Thymus (tissue), 11 donors: Measurements from ENCODE around the gene KIAA1217. TPM values are rescaled to one million over a fixed set of nuclear protein-coding genes. Genes with fewer than 3 reads are reported as not detected.
"Not testable (repeated sequence)": the region's sequence is repeated elsewhere in the genome, so short reads cannot be mapped to it uniquely, and the experiment has no call there.

Experiments used
- DNase-seq, 9 donors: peaks; one replicate each; pipeline ENCODE4 v3.0.0-alpha.2; 2013; ENCODE audit warnings: low spot score in 9 of 9, low read depth in 6 of 9, missing footprints in 1 of 9
- H3K27ac ChIP-seq, 2 donors: one replicate each; pipeline ENCODE4 v1.5.1; 2013; ENCODE audit warnings: control low read depth in 1 of 2, low read depth in 1 of 2, low read length in 1 of 2, mild to moderate bottlenecking in 1 of 2, moderate library complexity in 1 of 2
- H3K27me3 ChIP-seq, 2 donors: one replicate each; pipeline ENCODE4 v1.5.1; 2013; ENCODE audit warnings: low read length in 1 of 2; ENCODE audit not compliant: control insufficient read depth in 2 of 2, insufficient read depth in 1 of 2
- H3K36me3 ChIP-seq, 2 donors: one replicate each; pipeline ENCODE4 v1.5.1; 2013; ENCODE audit warnings: low read length in 1 of 2, mild to moderate bottlenecking in 1 of 2, moderate library complexity in 1 of 2; ENCODE audit not compliant: control insufficient read depth in 2 of 2, insufficient read depth in 2 of 2
- H3K4me1 ChIP-seq, 2 donors: one replicate each; pipeline ENCODE4 v1.5.1; 2013; ENCODE audit warnings: low read length in 2 of 2; ENCODE audit not compliant: control insufficient read depth in 2 of 2, insufficient read depth in 2 of 2
- H3K4me3 ChIP-seq, 2 donors: one replicate each; pipeline ENCODE4 v1.5.1; 2013; ENCODE audit warnings: low read length in 2 of 2, control low read depth in 1 of 2, mild to moderate bottlenecking in 1 of 2
- H3K9me3 ChIP-seq, 2 donors: one replicate each; pipeline ENCODE4 v1.5.1; 2013; ENCODE audit warnings: low read length in 1 of 2, mild to moderate bottlenecking in 1 of 2; ENCODE audit not compliant: control insufficient read depth in 2 of 2, insufficient read depth in 1 of 2
- WGBS: extraction: QIAGEN DNeasy Blood & Tissue Kit; methylation state at CpG from one replicate; pipeline ENCODE4 v1.1.7; 2013; 5-methylcytosine and 5-hydroxymethylcytosine counted together
- polyA plus RNA-seq: library from polyadenylated mRNA; stranded (reverse); fragments of 200-250 nt; gene quantifications from one replicate; pipeline ENCODE4 v1.2.3, GENCODE V29; 2013
- total RNA-seq: library from RNA; stranded (reverse); fragments of 120-200 nt; gene quantifications from one replicate; pipeline ENCODE4 v1.2.4, GENCODE V29; 2013
- donor health status: healthy.

KIAA1217 gene
- total and polyA plus RNA-seq, 2 donors: 9.7 to 30.5 TPM

GRCh38 chr10:24481241-24481640 is 272.3 kb downstream of the KIAA1217 start:
- Histone ChIP-seq H3K4me1 (no peaks in the 10 kb centered on the region), H3K4me3 (no peak overlapping the region), H3K36me3 (no peaks in the 10 kb centered on the region), H3K27ac (no peak overlapping the region), H3K9me3 (no peaks in the 10 kb centered on the region), H3K27me3 (no peaks in the 10 kb centered on the region)
- WGBS: 92% methylated on average over 6 of the region's 6 CpGs
- no peak for DNase-seq

- H3K4me3 ChIP-seq, H3K9me3 ChIP-seq, DNase-seq, H3K36me3 ChIP-seq, H3K27me3 ChIP-seq, H3K4me1 ChIP-seq, H3K27ac ChIP-seq: not testable (repeated sequence)
Measured at GRCh38 chr10:24482713-24483112, 273.8 kb downstream of the KIAA1217 start.

GRCh38 chr10:24483701-24484100 is 274.8 kb downstream of the KIAA1217 start:
- Histone ChIP-seq H3K4me3 (no peak overlapping the region), H3K36me3 (no peaks in the 10 kb centered on the region), H3K4me1 (no peaks in the 10 kb centered on the region), H3K9me3 (no peaks in the 10 kb centered on the region), H3K27me3 (no peaks in the 10 kb centered on the region), H3K27ac (no peak overlapping the region)
- WGBS: 61% methylated on average over 3 of the region's 3 CpGs
- no peak for DNase-seq

- H3K36me3 ChIP-seq: no peaks in the 10 kb centered on the region
- no peak for DNase-seq
- H3K4me3 ChIP-seq: no peak overlapping the region
- H3K4me1 ChIP-seq: no peaks in the 10 kb centered on the region
- WGBS: 92% methylated on average over 3 of the region's 3 CpGs
- no peaks in the 10 kb centered on the region for H3K27me3 ChIP-seq
- H3K27ac ChIP-seq: no peak overlapping the region
- no peaks in the 10 kb centered on the region for H3K9me3 ChIP-seq
Measured at GRCh38 chr10:24484771-24485170, 275.8 kb downstream of the KIAA1217 start.

- no peaks in the 10 kb centered on the region for H3K4me1 ChIP-seq
- WGBS: 67% methylated on average over 5 of the region's 5 CpGs
Measured at GRCh38 chr10:24485304-24485703, 276.4 kb downstream of the KIAA1217 start.

GRCh38 chr10:24488631-24489030 is 279.7 kb downstream of the KIAA1217 start:
- H3K9me3 ChIP-seq: no peaks in the 10 kb centered on the region
- DNase-seq: no peak
- no peak overlapping the region for H3K27ac ChIP-seq
- H3K27me3 ChIP-seq: no peaks in the 10 kb centered on the region
- WGBS: 76% methylated on average over 5 of the region's 5 CpGs
- no peaks in the 10 kb centered on the region for H3K4me1 ChIP-seq
- no peak overlapping the region for H3K4me3 ChIP-seq
- no peaks in the 10 kb centered on the region for H3K36me3 ChIP-seq

More at GRCh38 chr10:24485304-24485703, 276.4 kb downstream of the KIAA1217 start:
- H3K36me3 ChIP-seq: no peaks in the 10 kb centered on the region
- DNase-seq: no peak
- no peaks in the 10 kb centered on the region for H3K9me3 ChIP-seq
- no peak overlapping the region for H3K4me3 ChIP-seq
- no peak overlapping the region for H3K27ac ChIP-seq
- no peaks in the 10 kb centered on the region for H3K27me3 ChIP-seq

GRCh38 chr10:24493165-24493564 is 284.2 kb downstream of the KIAA1217 start:
- Histone ChIP-seq H3K9me3 (no peaks in the 10 kb centered on the region), H3K4me1 (no peaks in the 10 kb centered on the region), H3K27me3 (no peaks in the 10 kb centered on the region), H3K36me3 (no peaks in the 10 kb centered on the region), H3K27ac (no peak overlapping the region), H3K4me3 (no peak overlapping the region)
- 79% methylated on average over 4 of the region's 4 CpGs for WGBS
- DNase-seq: no peak

GRCh38 chr10:24494236-24494635 is 285.3 kb downstream of the KIAA1217 start:
- Histone ChIP-seq H3K27me3 (no peaks in the 10 kb centered on the region), H3K4me3 (no peak overlapping the region), H3K4me1 (no peaks in the 10 kb centered on the region), H3K9me3 (no peaks in the 10 kb centered on the region), H3K36me3 (no peaks in the 10 kb centered on the region), H3K27ac (no peak overlapping the region)
- DNase-seq: no peak
- 91% methylated on average over 8 of the region's 8 CpGs for WGBS

- WGBS: 90% methylated on average over 6 of the region's 6 CpGs
- no peak for DNase-seq
- no peak overlapping the region for H3K27ac ChIP-seq
- H3K9me3 ChIP-seq: no peaks in the 10 kb centered on the region
- H3K4me1 ChIP-seq: no peaks in the 10 kb centered on the region
- H3K36me3 ChIP-seq: no peaks in the 10 kb centered on the region
- no peaks in the 10 kb centered on the region for H3K27me3 ChIP-seq
- H3K4me3 ChIP-seq: no peak overlapping the region
Measured at GRCh38 chr10:24494777-24495176, 285.8 kb downstream of the KIAA1217 start.
